HTERT RPE-1 (cell line): ENCODE results near the gene GUCA1A.
"Not testable (repeated sequence)": the region's sequence is repeated elsewhere in the genome, so short reads cannot be mapped to it uniquely, and the experiment has no call there.

Experiments used
- in situ Hi-C: fragments of 300-500 bp; cut with MboI; formaldehyde crosslinking; loops from 4 replicates; pipeline ENCODE4 v1.14.3; 2020; ENCODE audit warnings: low sequenced_read_pairs

GUCA1A gene

DNA sequence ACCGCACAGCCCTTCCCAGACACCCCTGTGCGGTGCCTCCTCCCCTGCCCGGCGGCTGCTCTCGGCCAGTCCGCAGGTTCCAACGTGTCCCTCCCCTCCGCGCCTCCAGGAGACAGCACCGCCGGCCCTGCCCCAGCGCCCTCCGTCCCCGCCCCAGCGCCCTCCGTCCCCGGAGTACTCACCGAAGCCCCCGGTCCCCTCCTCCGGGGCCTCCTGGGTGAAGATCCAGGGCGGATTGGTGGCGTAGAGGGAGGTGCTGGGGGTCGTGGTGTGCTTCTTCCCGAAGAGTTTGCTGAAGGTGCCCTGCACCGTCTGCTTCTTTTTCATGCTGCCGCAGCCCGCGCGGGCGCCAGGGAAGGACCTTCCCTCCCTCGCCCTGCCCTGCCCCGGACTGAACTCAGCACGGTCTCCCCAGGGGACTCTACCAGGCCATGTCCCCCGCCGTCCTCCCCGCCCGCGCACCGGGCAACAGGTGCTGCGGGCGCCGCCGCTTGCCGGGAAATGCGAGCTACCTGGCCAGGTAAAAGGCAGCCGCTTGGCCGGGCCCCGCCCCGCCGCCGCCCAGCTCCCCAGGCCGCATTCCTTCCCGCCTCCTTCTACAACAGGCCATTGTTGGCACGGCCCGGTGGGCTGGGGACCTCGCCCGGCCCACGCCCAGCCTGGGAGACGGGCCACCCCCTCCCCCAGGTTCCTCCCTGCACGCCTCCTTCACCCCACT is 30.9 kb upstream of the GUCA1A start, which contains the start of gene C6orf132:
Gene C6orf132, minus strand, starts transcription at position 503 of the 718 bp plus-strand sequence. Its CDS starts 176 bp downstream, at position 327.
- in situ Hi-C loops, result no loop called here

DNA sequence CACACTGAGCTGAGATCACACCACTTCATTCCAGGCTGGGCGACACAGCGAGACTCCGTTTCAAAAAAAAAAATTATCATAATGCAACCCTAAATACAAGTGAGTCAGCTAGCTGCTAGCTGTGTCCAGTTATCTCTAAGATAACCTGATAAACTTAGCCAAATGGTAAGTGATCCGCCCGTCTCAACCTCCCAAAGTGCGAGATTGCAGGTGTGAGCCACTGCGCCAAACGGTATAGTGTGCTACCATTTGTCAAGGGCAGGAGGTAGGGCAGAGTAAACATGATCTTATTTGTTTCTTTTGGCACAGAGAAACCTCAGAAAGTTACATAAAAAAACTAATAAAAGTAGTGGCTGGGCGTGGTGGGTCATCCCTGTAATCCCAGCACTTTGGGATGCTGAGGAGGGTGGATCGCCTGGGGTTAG is 26.0 kb upstream of the GUCA1A start:
- in situ Hi-C loops, result no loop called here

DNA sequence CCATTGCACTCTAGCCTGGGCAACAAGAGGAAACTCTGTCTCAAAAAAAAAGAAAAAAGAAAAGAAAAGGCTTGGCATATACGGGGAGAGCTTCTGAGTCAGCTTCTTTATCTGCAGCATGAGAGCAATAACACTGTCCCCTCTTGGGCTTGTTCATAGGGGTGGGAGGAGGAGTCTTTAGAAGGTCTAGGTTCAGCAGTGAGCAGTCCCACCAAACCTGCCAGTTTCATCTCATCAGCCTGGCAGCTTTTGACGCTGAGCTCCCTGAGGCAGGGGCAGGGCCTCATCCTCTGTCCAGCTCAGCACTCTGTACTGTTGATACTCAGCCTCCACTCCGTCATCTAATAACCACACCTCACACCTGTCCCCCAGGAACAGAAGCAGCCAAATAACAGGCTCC is 25.1 kb upstream of the GUCA1A start:
- in situ Hi-C loops, result no loop called here

DNA sequence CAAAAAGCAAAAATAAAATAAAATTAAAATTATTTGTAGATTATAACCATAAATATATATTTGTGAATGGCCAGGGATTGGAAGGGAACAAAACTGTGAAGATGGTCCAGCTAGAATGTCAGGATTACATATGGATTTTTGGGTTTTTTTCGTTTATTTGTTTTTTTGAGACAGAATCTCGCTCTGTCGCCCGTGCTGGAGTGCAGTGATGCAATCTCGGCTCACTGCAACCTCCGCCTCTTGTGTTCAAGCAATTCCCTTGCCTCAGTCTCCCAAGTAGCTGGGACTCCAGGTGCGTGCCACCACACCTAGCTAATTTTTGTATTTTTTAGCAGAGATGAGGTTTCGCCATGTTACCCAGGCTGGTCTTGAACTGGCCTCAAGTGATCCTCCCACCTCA is 22.9 kb upstream of the GUCA1A start:
- in situ Hi-C loops, result no loop called here

DNA sequence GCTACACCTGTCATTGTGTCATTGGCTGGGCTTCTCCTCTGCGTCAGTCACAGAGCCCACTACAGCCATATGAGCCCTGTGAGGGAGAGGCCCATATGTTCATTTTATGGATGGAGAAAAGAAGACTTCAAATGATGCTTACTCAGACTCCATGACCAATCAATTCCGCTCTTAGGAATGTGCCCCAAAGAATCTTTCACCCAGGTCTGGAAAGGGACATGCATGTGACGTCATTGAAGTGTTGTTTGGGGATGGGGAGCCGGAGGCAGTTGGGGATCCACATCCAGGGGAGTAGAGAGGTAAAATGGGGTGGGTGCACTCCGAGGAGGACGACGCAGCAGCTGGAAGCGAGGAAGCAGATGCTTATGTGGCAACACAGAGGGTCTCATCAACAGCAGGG is 21.1 kb upstream of the GUCA1A start:
- in situ Hi-C loops, result no loop called here

DNA sequence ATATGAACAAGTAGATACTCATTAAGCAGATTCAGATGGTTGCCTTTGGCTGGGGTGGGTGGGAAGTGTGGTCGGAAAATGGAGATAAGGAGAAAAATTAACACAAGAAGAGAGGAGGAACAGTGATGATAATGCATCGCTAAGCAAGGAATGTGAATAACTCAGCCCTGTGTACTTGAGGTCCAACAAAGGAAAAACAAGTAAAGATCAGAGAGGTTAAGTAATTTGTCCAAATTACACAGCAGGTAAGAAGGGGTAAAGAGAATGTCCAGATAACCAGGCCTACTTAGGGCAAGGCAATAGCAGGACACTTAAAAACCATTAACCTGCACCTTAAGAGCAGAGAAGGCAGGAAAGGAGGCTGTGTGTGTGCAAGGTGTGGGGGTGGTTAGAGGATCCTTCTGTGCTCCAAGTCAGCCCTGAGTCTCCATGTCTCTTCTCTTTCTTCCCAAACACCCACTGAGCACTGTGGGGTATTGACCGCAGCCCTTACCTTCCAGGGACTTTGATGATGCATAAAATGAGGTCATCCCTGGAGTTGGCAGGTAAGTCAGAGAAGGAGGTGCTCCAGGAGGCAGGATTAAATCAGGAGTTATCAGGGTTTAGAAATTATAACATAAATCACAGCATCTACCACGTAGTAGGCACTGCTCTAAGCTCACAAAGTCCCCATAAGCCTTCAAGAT is 20.5 kb upstream of the GUCA1A start:
- in situ Hi-C loops, result not testable (repeated sequence)

DNA sequence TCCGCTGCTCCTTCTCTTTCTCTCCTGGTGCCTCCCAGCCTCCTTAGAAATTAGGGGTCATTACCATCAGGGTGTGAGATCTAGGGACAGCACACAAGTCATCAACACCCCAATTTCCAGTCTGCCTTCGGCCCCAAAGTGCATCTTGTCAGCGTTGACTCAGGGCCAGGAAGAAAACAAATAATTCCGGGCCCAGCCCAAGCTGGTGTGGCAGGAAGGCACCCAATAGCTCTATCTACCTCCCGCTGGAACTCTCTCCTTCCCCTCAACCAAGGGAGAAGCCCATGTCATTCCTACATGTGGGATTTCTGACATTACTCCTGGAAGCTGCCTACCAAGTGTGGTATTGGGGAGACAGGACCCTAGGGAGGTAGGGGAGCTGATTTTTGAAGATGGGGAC is 19.2 kb upstream of the GUCA1A start:
- in situ Hi-C loops, result no loop called here

DNA sequence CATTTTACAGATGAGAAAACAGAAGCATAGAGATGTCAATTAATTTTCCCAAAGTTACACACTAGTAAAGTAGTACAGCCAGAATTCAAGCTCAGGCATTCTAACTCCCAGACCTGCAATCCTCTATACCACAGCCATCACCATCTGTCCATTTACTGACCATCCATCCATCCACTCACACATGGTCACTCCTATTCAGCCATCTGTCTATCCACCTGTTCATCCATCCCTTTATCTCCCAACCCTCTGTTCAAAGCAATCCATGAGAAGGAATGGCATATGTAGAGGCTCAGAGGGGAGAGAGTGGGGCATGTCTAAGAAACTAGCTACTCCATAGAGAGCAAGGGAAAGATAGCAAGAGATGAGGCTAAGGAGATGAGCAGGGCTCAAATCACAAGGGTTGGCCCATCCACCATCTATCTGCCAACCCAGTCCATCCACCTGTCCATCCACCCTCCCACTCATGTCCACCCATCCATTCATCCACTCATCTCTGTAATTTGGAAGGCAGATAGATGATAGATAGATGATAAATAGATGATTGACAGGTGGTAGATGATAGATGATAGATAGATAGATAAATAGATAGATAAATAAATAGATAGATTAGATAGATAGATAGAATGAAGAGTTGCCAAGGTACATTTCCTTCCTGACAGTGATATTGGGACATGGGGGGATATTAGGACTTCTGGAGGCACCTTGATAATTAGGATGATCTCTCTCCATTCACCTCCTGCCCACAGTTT is 18.5 kb upstream of the GUCA1A start:
- in situ Hi-C loops, result no loop called here

DNA sequence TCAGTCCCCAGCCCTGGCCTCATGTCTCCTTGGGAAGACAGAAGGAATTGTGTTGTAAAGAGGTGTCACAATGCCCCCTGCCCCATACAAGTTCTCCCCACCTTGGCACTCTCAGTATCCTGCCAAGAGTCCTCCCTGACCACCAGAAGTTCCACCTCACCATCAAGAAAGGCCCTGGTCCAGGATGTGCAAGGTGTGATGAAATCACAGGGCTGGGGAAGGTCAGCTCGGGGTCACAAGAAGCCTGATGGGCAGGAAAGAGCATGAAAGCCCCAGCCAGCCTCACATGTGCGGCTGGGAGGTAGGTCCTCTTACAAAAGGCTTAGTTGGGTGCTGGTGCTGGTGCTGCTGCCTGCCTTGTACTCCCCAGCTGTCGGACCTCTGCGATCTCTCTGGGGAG is 17.9 kb upstream of the GUCA1A start:
- in situ Hi-C loops, result no loop called here

DNA sequence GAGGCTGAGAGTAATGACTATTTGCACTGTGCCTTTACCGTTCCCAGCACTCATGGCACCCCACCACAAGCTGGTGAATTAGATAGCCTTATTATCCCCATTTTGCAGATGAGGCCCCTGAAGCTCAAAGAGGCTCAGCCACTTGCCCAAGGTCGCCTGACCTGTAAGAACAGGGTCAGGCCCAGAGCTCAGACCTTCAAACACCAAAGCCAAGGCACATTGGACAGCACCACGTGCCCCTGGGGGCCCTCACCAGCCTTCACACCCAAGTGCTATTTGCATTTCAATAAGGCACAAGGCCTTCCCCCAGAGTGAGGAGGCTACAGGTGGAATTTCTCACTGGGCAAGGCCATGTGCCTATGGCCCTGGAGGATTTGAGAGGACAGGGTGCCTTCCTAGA is 16.5 kb upstream of the GUCA1A start:
- in situ Hi-C loops, result no loop called here

DNA sequence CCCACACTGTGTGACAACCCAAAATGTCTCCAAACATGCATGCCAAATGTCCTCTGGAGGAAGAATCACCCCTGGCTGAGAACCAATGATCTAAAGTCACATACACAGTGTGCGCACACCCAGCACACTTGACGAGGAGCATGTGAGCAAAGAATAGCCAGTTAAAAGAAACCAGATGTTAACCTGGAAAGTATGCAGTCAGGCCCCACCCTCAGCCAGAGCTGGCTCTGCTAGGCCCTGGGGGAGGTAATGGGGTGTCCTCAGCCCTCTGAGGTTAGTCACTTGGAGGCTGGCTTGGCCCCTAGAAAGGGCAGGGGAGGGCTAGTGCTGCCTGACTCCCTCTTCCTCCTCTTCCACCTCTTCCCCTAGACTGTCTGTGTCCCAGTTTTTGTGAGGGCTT is 15.2 kb upstream of the GUCA1A start:
- in situ Hi-C loops, result no loop called here

DNA sequence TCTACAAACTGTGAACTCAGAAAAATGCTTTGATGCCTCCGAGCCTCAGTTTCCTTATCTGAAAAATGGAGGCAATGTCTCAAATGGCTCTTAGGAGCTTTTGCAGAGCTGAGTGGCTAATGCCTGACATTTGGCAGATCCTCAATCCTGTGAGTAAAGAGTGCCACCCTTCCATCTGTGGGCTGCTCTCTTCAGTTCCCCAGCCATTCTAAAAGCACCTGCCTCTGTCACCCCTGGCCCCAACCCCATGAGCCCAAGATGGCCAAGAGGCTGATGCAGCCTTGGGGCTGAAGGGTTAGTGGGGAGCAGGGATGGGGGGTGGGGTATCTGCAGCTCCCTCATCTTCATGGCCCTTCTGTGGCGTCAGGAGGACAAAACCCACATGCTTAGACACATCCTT is 14.5 kb upstream of the GUCA1A start:
- in situ Hi-C loops, result no loop called here

DNA sequence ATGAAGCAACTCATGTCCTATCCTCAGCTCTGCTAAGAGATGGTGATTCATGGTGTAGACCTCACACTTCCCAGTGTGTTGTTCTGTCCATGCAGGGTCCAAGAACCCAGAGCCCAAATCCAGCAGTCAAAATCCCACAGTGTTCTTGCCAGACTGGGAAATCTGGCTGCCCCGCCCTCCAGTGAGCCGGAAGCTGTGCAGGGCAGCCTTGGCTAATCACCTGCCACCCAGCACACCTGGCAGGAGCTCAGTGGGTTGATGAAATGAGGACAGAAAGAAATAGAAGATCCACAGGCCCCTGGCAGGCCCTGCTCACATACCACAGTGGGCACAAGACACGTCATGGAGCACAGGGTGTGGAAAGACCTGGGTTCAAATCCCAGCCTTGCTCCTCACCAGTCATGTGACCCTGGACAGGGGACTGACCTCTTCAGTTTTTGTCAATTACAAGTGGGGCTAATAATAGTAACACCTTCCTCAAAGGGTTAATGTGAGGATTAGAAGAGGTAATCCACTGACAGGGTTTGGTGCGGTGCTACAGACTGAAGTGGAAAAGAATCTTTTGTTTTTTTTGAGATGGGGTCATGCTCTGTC is 13.6 kb upstream of the GUCA1A start:
- in situ Hi-C loops, result no loop called here

DNA sequence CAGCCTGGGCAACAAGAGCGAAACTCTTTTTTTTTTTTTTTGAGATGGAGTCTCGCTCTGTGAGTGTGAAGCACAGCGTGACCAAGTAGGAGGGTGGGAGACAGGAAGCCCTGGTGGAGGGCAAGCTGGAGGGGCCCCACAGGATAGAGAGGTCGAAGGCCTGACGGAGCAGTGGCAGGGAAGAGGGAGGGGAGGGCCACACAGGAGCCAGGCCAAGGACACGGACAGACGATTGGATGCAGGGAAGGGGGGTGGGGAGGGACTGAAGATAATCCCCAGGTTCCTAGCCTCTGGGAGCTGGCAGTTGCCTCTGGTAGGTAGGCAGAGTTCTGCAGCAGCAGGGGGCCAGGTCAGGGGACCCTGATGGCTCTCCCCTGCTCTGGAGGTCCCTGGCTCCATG is 10.8 kb upstream of the GUCA1A start:
- in situ Hi-C loops, result no loop called here

DNA sequence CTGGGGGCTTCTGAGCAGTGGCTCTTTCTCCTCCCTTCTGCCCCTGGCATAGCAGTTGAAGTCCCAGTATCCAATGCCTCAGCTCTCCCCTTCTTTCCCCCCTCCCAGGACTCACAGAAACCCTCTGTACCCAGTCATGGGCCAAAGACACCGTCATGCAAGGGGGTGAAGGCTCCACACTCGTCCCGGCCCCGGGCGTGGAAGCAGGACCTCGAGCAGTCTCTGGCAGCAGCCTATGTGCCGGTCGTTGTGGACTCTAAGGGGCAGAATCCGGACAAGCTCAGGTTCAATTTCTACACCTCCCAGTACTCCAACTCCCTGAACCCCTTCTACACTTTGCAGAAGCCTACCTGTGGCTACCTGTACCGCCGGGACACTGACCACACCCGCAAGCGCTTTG is 10.4 kb upstream of the GUCA1A start:
- in situ Hi-C loops, result no loop called here

DNA sequence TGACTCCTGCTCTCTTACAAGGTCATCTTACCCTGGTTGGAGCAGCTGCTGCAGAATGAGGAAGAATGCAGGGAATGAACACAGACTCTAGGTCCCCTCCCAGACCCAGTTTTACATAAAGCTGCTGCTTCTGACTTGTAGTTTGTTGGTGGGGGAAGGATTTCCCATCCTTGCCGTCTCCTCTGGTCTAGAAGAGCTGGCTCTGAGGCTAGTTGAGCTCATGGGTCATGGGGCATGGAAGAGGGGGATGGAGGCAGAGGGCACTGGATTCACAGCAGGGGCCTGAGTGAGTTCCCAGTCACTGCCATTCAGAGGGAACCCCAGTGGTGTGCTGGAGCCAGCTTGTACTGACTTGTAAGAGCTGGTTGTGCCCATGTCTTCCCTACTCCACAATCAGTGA is 9.2 kb upstream of the GUCA1A start:
- in situ Hi-C loops, result no loop called here

DNA sequence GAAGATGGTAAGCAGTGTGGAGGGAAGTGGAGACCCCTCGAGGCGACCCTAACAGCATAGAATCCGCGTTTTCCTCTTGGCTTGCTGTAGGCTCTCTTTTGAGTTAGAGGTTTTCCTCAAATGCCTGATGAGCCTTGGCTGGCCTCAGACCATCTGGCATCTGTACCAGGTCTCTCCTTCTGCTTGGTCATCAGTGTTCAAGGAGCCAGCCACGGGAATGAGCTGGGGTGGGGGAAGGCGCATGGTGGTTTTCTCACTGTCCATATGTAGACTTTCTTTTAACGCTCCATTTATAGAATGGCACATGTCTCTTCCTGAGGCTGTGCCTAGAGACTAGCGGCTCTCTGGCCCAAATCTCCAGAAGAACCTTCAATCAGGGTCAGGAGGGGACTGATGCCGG is 8.1 kb upstream of the GUCA1A start:
- in situ Hi-C loops, result no loop called here

DNA sequence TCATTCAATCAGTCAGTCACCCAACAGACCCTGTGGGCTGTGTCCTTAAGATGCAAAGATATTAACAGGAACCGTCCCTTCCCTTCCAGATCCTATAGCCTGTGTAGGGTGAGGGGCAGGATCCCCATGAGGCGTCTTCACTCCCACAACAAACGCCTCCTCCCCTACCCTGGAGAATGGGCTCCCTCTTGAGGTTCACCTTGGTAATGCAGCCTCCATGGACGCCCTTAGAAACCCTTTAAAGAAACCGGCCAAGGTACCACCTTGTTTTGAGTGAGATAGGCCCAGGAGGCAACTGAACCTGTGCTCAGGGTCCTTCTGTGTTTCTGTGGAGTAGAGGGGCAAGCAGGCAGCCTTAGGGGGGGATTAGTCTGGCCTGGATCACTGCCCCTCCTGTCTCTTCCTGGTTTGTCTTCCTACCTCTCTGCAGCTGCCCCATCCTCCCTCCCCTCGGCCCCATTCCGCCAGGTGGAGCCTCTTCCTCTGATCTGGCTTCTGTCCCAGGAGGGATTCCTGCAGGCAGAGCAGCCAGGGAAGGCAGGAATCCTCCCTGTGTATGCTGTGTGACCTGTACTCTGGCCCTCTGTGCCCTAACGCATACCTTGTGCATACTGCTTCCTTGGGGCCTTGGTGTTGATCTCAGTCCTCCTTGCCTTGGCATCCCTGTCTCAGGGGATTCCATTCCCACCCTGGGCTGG is 6.6 kb upstream of the GUCA1A start:
- in situ Hi-C loops, result no loop called here

DNA sequence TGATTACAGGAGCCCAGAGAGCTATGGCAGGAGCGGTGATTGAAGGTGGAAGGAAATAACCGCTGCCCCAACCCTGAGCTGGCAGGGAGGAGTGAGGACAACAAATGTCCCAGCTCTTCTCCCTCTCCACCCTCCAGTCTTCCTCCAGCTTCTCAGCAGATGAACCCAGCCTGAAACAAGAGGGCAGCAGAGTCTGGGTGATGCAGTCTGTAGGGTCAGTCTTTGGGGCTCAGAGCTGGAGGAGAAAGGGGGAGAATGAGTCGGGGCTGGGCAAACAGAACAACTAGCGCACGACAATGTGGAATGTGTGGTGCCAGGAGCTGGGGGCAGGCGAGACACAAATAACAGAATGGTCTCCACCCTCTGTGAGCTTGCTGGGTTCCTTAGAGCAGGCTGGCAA is 4.5 kb upstream of the GUCA1A start:
- in situ Hi-C loops, result no loop called here

DNA sequence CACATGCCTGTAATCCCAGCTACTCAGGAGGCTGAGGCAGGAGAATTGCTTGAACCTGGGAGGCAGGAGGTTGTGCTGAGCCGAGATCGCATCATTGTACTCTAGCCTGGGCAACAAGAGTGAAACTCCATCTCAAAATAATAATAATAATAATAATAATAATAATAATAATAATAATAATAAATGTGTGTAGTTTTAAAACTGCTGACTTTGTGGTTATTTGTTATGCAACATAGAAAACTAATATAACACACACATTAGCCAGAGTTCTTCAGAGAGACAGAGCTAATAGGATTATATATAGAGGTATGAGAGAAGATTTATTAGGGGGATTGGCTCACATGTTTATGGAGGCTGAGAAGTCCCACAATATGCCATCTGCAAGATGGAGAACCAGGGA is 3.4 kb upstream of the GUCA1A start:
- in situ Hi-C loops, result not testable (repeated sequence)
